Colonic mucosa (tissue), 4 donors: ENCODE data around the gene MKRN1. TPM values are rescaled to one million over a fixed set of nuclear protein-coding genes. Genes with fewer than 3 reads are reported as not detected.

ENCODE experiments used
- DNase-seq: peaks from one replicate; pipeline ENCODE4 v3.0.0-alpha.2; 2020
- H3K27ac ChIP-seq: fragments of 200-600 bp; one replicate; pipeline ENCODE4 v1.8.0; 2021
- H3K27me3 ChIP-seq: fragments of 200-600 bp; one replicate; pipeline ENCODE4 v1.8.0; 2021
- H3K36me3 ChIP-seq: fragments of 200-600 bp; one replicate; pipeline ENCODE4 v1.8.0; 2021
- H3K4me1 ChIP-seq: fragments of 200-600 bp; one replicate; pipeline ENCODE4 v1.8.0; 2021; ENCODE audit warnings: mild to moderate bottlenecking
- H3K4me3 ChIP-seq: fragments of 200-600 bp; one replicate; pipeline ENCODE4 v1.8.0; 2021
- H3K9ac ChIP-seq, 2 donors: one replicate each; pipeline ENCODE4 v1.7.0; 2013; ENCODE audit warnings: control low read depth in 2 of 2, low read depth in 2 of 2, low read length in 2 of 2
- H3K9me3 ChIP-seq: fragments of 200-600 bp; one replicate; pipeline ENCODE4 v1.8.0; 2021
- intact Hi-C: fragments of 100-400 bp; cut with DNase I; formaldehyde crosslinking; loops from one replicate; pipeline ENCODE4 v1.14.1; 2022
- total RNA-seq, 2 donors: library from RNA; stranded (reverse); fragmentation: NEBNext Ultra II Directional in 1 of 2; extraction: Animal tissue kit (Norgen Biotek cat#: 25700) in 1 of 2; gene quantifications; one replicate each; pipeline ENCODE4 v1.2.1, GENCODE V29; 2021
- TF ChIP-seq, protein P1 (sequence below): fragments of 200-600 bp; IDR thresholded peaks from one replicate; pipeline ENCODE4 v1.8.0; 2022; ENCODE audit warnings: antibody characterized with exemption, mild to moderate bottlenecking
- donor health status: healthy.
- donor health status: DM: no; HTN: no; CAD: no.
- donor health status: DM: no; HTN: no; CAD: no.

The MKRN1 gene
- total RNA-seq, 2 donors from 2014 or later = 175 to 240 TPM

DNA sequence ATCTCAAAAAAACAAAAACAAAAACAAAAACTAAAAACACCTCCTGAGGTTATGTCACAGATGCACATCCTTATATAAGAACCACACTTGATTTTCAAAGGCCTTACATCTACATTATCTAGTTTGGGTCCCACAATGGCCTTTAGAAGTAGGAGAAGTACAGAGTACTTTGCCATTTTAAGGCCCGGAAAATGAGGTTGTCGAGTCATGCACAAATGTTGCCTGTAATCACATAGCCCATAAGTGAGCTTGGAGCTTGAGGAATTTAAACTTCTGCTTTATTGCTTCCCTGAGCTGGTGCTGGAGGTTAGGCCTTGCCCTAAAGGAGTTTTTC, 9.7 kb upstream of the MKRN1 start:
- H3K4me1 ChIP-seq = no peaks in the 10 kb centered on the region
- intact Hi-C loops = no loop called here
- no peaks in the 10 kb centered on the region for H3K9me3 ChIP-seq
- DNase-seq = no peak
- no peak overlapping the region for H3K4me3 ChIP-seq
- TF ChIP-seq, protein P1, sequence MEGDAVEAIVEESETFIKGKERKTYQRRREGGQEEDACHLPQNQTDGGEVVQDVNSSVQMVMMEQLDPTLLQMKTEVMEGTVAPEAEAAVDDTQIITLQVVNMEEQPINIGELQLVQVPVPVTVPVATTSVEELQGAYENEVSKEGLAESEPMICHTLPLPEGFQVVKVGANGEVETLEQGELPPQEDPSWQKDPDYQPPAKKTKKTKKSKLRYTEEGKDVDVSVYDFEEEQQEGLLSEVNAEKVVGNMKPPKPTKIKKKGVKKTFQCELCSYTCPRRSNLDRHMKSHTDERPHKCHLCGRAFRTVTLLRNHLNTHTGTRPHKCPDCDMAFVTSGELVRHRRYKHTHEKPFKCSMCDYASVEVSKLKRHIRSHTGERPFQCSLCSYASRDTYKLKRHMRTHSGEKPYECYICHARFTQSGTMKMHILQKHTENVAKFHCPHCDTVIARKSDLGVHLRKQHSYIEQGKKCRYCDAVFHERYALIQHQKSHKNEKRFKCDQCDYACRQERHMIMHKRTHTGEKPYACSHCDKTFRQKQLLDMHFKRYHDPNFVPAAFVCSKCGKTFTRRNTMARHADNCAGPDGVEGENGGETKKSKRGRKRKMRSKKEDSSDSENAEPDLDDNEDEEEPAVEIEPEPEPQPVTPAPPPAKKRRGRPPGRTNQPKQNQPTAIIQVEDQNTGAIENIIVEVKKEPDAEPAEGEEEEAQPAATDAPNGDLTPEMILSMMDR = no peak
- peak overlapping the region in 1 of 2 donors; percentile 19 for H3K9ac ChIP-seq
- H3K36me3 ChIP-seq = no peaks in the 10 kb centered on the region
- no peaks in the 10 kb centered on the region for H3K27me3 ChIP-seq
- H3K27ac ChIP-seq = no peak overlapping the region

DNA sequence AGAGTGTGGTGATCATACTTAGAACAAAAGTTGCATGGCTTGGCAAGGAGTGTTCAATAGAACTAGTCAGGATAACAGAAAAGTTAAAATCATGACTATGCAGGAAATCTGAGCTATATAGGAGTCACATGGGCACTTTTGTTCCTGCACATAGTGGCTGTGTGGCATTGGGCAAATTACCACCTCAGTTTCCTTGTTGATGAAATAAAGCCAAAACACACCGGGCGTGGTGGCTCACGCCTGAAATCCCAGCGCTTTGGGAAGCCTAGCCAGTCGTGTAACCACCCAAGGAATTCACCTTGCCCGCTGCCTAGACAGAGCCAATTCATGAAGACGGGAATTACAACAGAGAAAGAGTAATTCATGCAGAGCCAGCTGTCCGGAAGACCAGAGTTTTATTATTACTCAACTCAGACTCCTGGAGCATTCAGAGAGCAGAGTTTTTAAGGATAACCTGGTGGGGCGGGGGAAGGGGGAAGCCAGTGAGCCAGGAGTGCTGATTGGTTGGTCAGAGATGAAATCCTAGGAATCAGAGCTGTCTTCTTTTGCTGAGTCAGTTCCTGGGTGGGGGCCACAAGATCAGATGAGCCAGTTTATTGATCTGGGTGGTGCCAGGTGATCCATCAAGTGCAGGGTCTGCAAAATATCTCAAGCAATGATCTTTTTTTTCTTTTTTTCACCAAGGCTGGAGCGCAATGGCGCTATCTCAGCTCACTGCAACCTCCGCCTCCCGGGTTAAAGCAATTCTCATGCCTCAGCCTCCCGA, 6.4 kb upstream of the MKRN1 start:
- Histone ChIP-seq H3K9me3 (no peaks in the 10 kb centered on the region), H3K4me3 (no peak overlapping the region), H3K27ac (peak overlapping the region; percentile 54), H3K9ac (peak overlapping the region in 1 of 2 donors; percentile 7), H3K27me3 (no peaks in the 10 kb centered on the region), H3K4me1 (no peaks in the 10 kb centered on the region), H3K36me3 (no peaks in the 10 kb centered on the region)
- intact Hi-C loops = no loop called here
- peak; percentile 75 for DNase-seq
- TF ChIP-seq, protein P1 = no peak

DNA sequence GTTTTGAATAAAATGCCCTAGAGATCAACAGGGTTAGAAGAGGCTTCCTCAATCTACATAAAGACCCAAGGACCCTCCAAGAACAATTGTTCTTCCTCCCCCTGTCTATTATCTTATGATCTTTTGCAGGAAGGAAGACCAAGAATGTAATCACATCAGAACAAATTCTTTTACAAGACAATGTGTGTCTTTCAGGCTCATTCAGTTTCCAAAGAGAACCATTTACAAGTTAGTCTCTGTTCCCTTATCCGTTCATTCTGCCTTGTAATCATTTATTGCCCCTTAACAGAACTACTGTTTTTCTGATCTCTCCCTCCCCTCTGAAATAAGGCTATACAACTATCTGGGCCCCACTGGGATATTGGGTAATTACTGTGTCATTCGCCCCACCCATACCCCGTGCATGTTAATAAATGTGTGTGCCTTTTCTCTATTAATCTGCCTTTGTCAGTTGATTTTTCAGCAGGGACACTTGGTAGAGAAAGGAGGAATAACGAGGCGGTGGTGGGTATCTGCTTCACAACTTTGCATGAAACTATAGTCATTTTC, 5.7 kb upstream of the MKRN1 start:
- no peaks in the 10 kb centered on the region for H3K9me3 ChIP-seq
- no peaks in the 10 kb centered on the region for H3K4me1 ChIP-seq
- no peaks in the 10 kb centered on the region for H3K27me3 ChIP-seq
- intact Hi-C loops = no loop called here
- peak overlapping the region in 1 of 2 donors; percentile 7 for H3K9ac ChIP-seq
- DNase-seq = no peak
- TF ChIP-seq, protein P1 = no peak
- H3K36me3 ChIP-seq = no peaks in the 10 kb centered on the region
- peak overlapping the region; percentile 54 for H3K27ac ChIP-seq
- no peak overlapping the region for H3K4me3 ChIP-seq

DNA sequence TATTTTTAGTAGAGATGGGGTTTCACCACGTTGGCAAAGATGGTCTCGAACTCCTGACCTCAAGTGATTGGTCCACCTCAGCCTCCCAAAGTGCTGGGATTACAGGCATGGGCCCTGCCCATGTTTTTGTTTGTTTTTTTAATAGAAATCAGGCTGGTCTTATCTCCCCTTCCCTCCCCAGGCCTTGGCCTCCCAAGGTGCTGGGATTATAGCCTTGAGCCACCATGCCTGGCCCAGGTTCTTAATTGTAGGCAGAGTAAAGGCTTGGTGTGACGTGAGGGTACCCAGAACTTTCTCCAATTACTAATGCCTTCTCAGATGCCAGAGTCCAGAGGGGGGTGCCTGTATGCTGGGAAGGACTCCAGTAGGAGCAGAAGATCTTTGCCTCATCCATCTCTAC, 5.2 kb upstream of the MKRN1 start:
- no peak overlapping the region for H3K27ac ChIP-seq
- TF ChIP-seq, protein P1 = no peak
- intact Hi-C loops = no loop called here
- H3K4me1 ChIP-seq = no peaks in the 10 kb centered on the region
- H3K9ac ChIP-seq = no peak overlapping the region
- no peak for DNase-seq
- H3K36me3 ChIP-seq = no peaks in the 10 kb centered on the region
- H3K9me3 ChIP-seq = no peaks in the 10 kb centered on the region
- H3K4me3 ChIP-seq = no peak overlapping the region
- no peaks in the 10 kb centered on the region for H3K27me3 ChIP-seq

DNA sequence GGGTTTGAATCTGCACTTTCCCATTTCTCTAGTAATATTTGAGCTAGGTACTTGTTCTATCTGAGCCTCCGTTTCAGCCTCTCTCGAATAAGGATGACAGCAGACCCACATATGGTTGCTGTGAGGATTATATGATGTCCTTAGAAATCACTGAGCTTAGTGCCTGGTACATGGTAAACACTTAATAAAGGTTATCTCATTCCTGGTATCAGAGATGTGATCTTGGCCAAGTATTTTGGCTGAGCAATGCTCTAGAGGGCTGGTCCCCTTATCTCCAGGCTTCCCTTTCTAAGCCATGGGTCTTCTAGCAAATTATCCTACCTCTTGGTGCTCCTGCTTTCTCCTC, 407 bp upstream of the MKRN1 start:
- H3K27me3 ChIP-seq = no peaks in the 10 kb centered on the region
- TF ChIP-seq, protein P1 = no peak
- peak overlapping the region; percentile 93 for H3K4me3 ChIP-seq
- no peaks in the 10 kb centered on the region for H3K36me3 ChIP-seq
- peak overlapping the region; percentile 0 to 96 for H3K9ac ChIP-seq
- intact Hi-C loops = loop anchor here (5.0 kb wide), 1 partner anchor 173 kb away; no protein-coding TSS in a partner anchor
- peaks cover 7% of the 10 kb centered on the region for H3K4me1 ChIP-seq
- DNase-seq = no peak
- no peaks in the 10 kb centered on the region for H3K9me3 ChIP-seq
- peak overlapping the region; percentile 99 for H3K27ac ChIP-seq
